CD14-positive monocyte (primary cell): ENCODE measurements around the gene PLA2G2E. TPM values are rescaled to one million over a fixed set of nuclear protein-coding genes. Genes with fewer than 3 reads are reported as not detected.

Experiments
- DNase-seq, 3 donors: peaks; one replicate each; pipeline ENCODE4 v3.0.0-alpha.2; 2011 to 2022
- H2AFZ ChIP-seq: 2 replicates; pipeline ENCODE4 v1.6.0; 2012; ENCODE audit warnings: mild to moderate bottlenecking, low read depth, low read length, inconsistent platforms; ENCODE audit not compliant: insufficient read depth, poor library complexity, severe bottlenecking
- H3K27ac ChIP-seq, 2 donors: 1 replicate in 1 of 2; 2 replicates in 1 of 2; pipeline ENCODE4 v1.5.1; 2012 to 2013; ENCODE audit warnings: low read length in 2 of 2, control low read depth in 1 of 2, inconsistent platforms in 1 of 2, low read depth in 1 of 2, mild to moderate bottlenecking in 1 of 2
- H3K27me3 ChIP-seq, 2 donors: one replicate each; pipeline versions ENCODE4 v1.6.0 to v1.6.1; 2011 to 2013; ENCODE audit warnings: low read length in 2 of 2; ENCODE audit not compliant: control insufficient read depth in 2 of 2, insufficient read depth in 2 of 2
- H3K36me3 ChIP-seq, 2 donors: replicated peaks in 1 of 2; 1 replicate in 1 of 2; 2 replicates in 1 of 2; pipeline versions ENCODE4 v1.5.1 to v1.6.1; 2012 to 2013; ENCODE audit warnings: low read length in 2 of 2, control low read depth in 1 of 2, inconsistent platforms in 1 of 2, mild to moderate bottlenecking in 1 of 2; ENCODE audit not compliant: insufficient read depth in 2 of 2, control insufficient read depth in 1 of 2
- H3K4me1 ChIP-seq, 2 donors: 1 replicate in 1 of 2; 2 replicates in 1 of 2; pipeline versions ENCODE4 v1.5.1 to v1.6.1; 2012 to 2013; ENCODE audit warnings: low read length in 2 of 2, control low read depth in 1 of 2, inconsistent platforms in 1 of 2, mild to moderate bottlenecking in 1 of 2, moderate library complexity in 1 of 2; ENCODE audit not compliant: insufficient read depth in 2 of 2, control insufficient read depth in 1 of 2
- H3K4me2 ChIP-seq: replicated peaks from 2 replicates; pipeline ENCODE3; 2012; ENCODE audit warnings: low read length, moderate library complexity, mild to moderate bottlenecking; ENCODE audit not compliant: poor library complexity, severe bottlenecking; ENCODE audit errors: extremely low read depth
- H3K4me3 ChIP-seq, 3 experiments: fragments of 200-600 bp in 1 of 3; sonication (generic) in 1 of 3; replicated peaks in 1 of 3; 1 replicate in 2 of 3; 2 replicates in 1 of 3; pipeline ENCODE4 v1.5.1; 2011 to 2013; ENCODE audit warnings: low read length in 3 of 3, mild to moderate bottlenecking in 3 of 3, control low read depth in 2 of 3, low read depth in 2 of 3, inconsistent platforms in 1 of 3, moderate library complexity in 1 of 3
- H3K79me2 ChIP-seq: 2 replicates; pipeline ENCODE4 v1.6.0; 2012; ENCODE audit warnings: mild to moderate bottlenecking, control low read depth, inconsistent platforms, low read length, moderate library complexity; ENCODE audit not compliant: insufficient read depth
- H3K9ac ChIP-seq: 2 replicates; pipeline ENCODE4 v1.6.0; 2017; ENCODE audit warnings: low read length, mild to moderate bottlenecking; ENCODE audit not compliant: insufficient read depth, poor library complexity, severe bottlenecking
- H3K9me3 ChIP-seq, 2 donors: replicated peaks in 1 of 2; 1 replicate in 1 of 2; 2 replicates in 1 of 2; pipeline versions ENCODE4 v1.5.1 to v1.6.1; 2012 to 2013; ENCODE audit warnings: low read length in 2 of 2, control low read depth in 1 of 2; ENCODE audit not compliant: control insufficient read depth in 1 of 2, insufficient read depth in 1 of 2
- H4K20me1 ChIP-seq: 2 replicates; pipeline ENCODE4 v1.6.0; 2012; ENCODE audit warnings: mild to moderate bottlenecking, low read length, control low read depth, moderate library complexity; ENCODE audit not compliant: insufficient read depth
- H3K27ac Mint-ChIP-seq, 7 donors: one replicate each; pipeline ENCODE4 v1.8.0; 2020; ENCODE audit warnings: mild to moderate bottlenecking in 7 of 7, mixed read lengths in 7 of 7, moderate library complexity in 6 of 7, inconsistent platforms in 2 of 7
- H3K27me3 Mint-ChIP-seq, 3 donors: one replicate each; pipeline ENCODE4 v1.8.0; 2021 to 2022; ENCODE audit warnings: low read depth in 3 of 3, mild to moderate bottlenecking in 3 of 3, mixed read lengths in 3 of 3, moderate library complexity in 3 of 3, inconsistent platforms in 1 of 3
- H3K36me3 Mint-ChIP-seq, 2 donors: one replicate each; pipeline ENCODE4 v1.8.0; 2020; ENCODE audit warnings: mixed read lengths in 2 of 2, inconsistent platforms in 1 of 2, mild to moderate bottlenecking in 1 of 2
- H3K4me1 Mint-ChIP-seq: one replicate; pipeline ENCODE4 v1.8.0; 2020; ENCODE audit warnings: mild to moderate bottlenecking, mixed read lengths
- H3K4me3 Mint-ChIP-seq, 2 donors: one replicate each; pipeline ENCODE4 v1.8.0; 2020; ENCODE audit warnings: mild to moderate bottlenecking in 2 of 2, mixed read lengths in 2 of 2, moderate library complexity in 1 of 2
- H3K9me3 Mint-ChIP-seq, 7 donors: one replicate each; pipeline ENCODE4 v1.8.0; 2020 to 2022; ENCODE audit warnings: mixed read lengths in 7 of 7, mild to moderate bottlenecking in 6 of 7, moderate library complexity in 6 of 7, inconsistent platforms in 2 of 7
- CTCF ChIP-seq: fragments of 200-600 bp; IDR thresholded peaks from one replicate; pipeline ENCODE4 v1.8.0; 2022; ENCODE audit warnings: antibody characterized with exemption, mild to moderate bottlenecking
- WGBS: methylation state at CpG from one replicate; pipeline ENCODE4 v1.1.5; 2013; ENCODE audit warnings: missing lambda C conversion rate; ENCODE audit not compliant: insufficient coverage; 5-methylcytosine and 5-hydroxymethylcytosine counted together
- intact Hi-C, 2 donors: fragments of 100-400 bp; cut with micrococcal nuclease; formaldehyde crosslinking; loops; one replicate each; pipeline versions ENCODE4 v1.15.0 to v1.15.1; 2023
- polyA plus RNA-seq, 3 donors: library from polyadenylated mRNA; depleted of rRNA in 1 of 3; unstranded in 2 of 3; stranded (reverse) in 1 of 3; fragments of 300-500 nt in 2 of 3; fragments of >200 nt in 1 of 3; fragmentation: Illumina TruSeq in 2 of 3; gene quantifications; 1 replicate in 2 of 3; 2 replicates in 1 of 3; pipeline ENCODE4 v1.2.3, GENCODE V29; 2012 to 2021

PLA2G2E gene
- polyA plus RNA-seq, 3 donors: not detected

- intact Hi-C loops: loop anchor here in 1 of 2 donors (5.0 to 10.0 kb wide), 2 partner anchors 268 to 561 kb away; partner anchors contain the start of gene CAMK2N1
- Mint-ChIP-seq H3K4me3 (no peak overlapping the region), H3K36me3 (no peaks in the 10 kb centered on the region), H3K27ac (no peak overlapping the region), H3K9me3 (no peaks in the 10 kb centered on the region), H3K27me3 (peaks cover 3 to 5% (median 4%) of the 10 kb centered on the region in 3 donors), H3K4me1 (no peaks in the 10 kb centered on the region)
- no peaks in the 10 kb centered on the region for H3K9me3 ChIP-seq
- H4K20me1 ChIP-seq: no peaks in the 10 kb centered on the region
- TF ChIP-seq CTCF: no peak
- no peak overlapping the region for H2AFZ ChIP-seq
- H3K9ac ChIP-seq: no peak overlapping the region
- H3K36me3 ChIP-seq: no peaks in the 10 kb centered on the region
- H3K27ac ChIP-seq: no peak overlapping the region
- H3K4me1 ChIP-seq: no peaks in the 10 kb centered on the region
- 80% methylated on average over 8 of the region's 13 CpGs for WGBS
- DNase-seq: no peak
- H3K4me2 ChIP-seq: no peak overlapping the region
- H3K27me3 ChIP-seq: no peaks in the 10 kb centered on the region
- no peak overlapping the region for H3K4me3 ChIP-seq
- no peaks in the 10 kb centered on the region for H3K79me2 ChIP-seq
Measured at GRCh38 chr1:19923953-19924346, 533 bp upstream of the PLA2G2E start.

GRCh38 chr1:19922015-19922688, 1.3 kb downstream of the PLA2G2E start:
- DNase-seq: no peak
- Histone ChIP-seq H3K79me2 (no peaks in the 10 kb centered on the region), H3K9me3 (no peaks in the 10 kb centered on the region), H3K4me3 (no peak overlapping the region), H3K4me2 (no peak overlapping the region), H3K27ac (no peak overlapping the region), H3K36me3 (no peaks in the 10 kb centered on the region), H3K4me1 (no peaks in the 10 kb centered on the region), H3K9ac (no peak overlapping the region), H4K20me1 (no peaks in the 10 kb centered on the region), H3K27me3 (no peaks in the 10 kb centered on the region), H2AFZ (no peak overlapping the region)
- no peaks in the 10 kb centered on the region for H3K4me1 Mint-ChIP-seq
- no peaks in the 10 kb centered on the region for H3K36me3 Mint-ChIP-seq
- H3K27me3 Mint-ChIP-seq: peaks cover 3 to 5% (median 4%) of the 10 kb centered on the region in 3 donors
- peak overlapping the region in 1 of 7 donors; percentile 33 for H3K27ac Mint-ChIP-seq
- H3K9me3 Mint-ChIP-seq: no peaks in the 10 kb centered on the region
- 86% methylated on average over 14 of the region's 17 CpGs for WGBS
- no peak overlapping the region for H3K4me3 Mint-ChIP-seq
- intact Hi-C loops: loop anchor here in 1 of 2 donors (5.0 to 10.0 kb wide), 2 partner anchors 270 to 563 kb away; partner anchors contain the start of gene CAMK2N1
- TF ChIP-seq CTCF: no peak
